Left ventricle myocardium inferior (tissue), 1 donor: ENCODE results near the gene RNF126. TPM values are rescaled to one million over a fixed set of nuclear protein-coding genes. Genes with fewer than 3 reads are reported as not detected.
"Not testable (repeated sequence)": the region's sequence is repeated elsewhere in the genome, so short reads cannot be mapped to it uniquely, and the experiment has no call there.

Experiments
- DNase-seq: peaks from one replicate; pipeline ENCODE4 v3.0.0-alpha.2; 2020
- H3K27ac ChIP-seq: fragments of 200-600 bp; replicated peaks from 2 replicates; pipeline ENCODE4 v1.8.0; 2021
- H3K27me3 ChIP-seq: fragments of 200-600 bp; 2 replicates; pipeline ENCODE4 v1.8.0; 2021; ENCODE audit warnings: low read depth
- H3K36me3 ChIP-seq: fragments of 200-600 bp; 2 replicates; pipeline ENCODE4 v1.8.0; 2021
- H3K4me1 ChIP-seq: fragments of 200-600 bp; 2 replicates; pipeline ENCODE4 v1.8.0; 2021
- H3K4me3 ChIP-seq: fragments of 200-600 bp; 2 replicates; pipeline ENCODE4 v1.8.0; 2021; ENCODE audit warnings: mild to moderate bottlenecking, moderate library complexity
- H3K9me3 ChIP-seq: fragments of 200-600 bp; replicated peaks from 2 replicates; pipeline ENCODE4 v1.8.0; 2021
- CTCF ChIP-seq: fragments of 200-600 bp; IDR thresholded peaks from 2 replicates; pipeline ENCODE4 v1.8.0; 2021; ENCODE audit warnings: antibody characterized with exemption, mild to moderate bottlenecking, borderline replicate concordance
- intact Hi-C: fragments of 100-400 bp; cut with micrococcal nuclease; formaldehyde crosslinking; loops from one replicate; pipeline ENCODE4 v1.11.0; 2022
- total RNA-seq: library from RNA; stranded (reverse); fragmentation: NEBNext Ultra II Directional; extraction: Animal tissue kit (Norgen Biotek cat#: 25700); gene quantifications from one replicate; pipeline ENCODE4 v1.2.1, GENCODE V29; 2021
- donor health status: DM: no; HTN: yes; CAD: no; lungs with severe emphysema.

The RNF126 gene
- total RNA-seq, 1 donor from 2014 or later = 25.5 TPM

GRCh38 chr19:708154-709143 lies 45.4 kb upstream of the RNF126 start, which contains the start of gene PALM:
TSS of gene PALM (plus strand) at chr19:708935. CDS start at chr19:709147, 212 bp downstream.
- Histone ChIP-seq H3K4me1 (peaks cover 49% of the 10 kb centered on the region), H3K36me3 (no peaks in the 10 kb centered on the region), H3K9me3 (peaks cover 3% of the 10 kb centered on the region), H3K4me3 (peak within 1 kb of the TSS; percentile 87), H3K27ac (peak within 1 kb of the TSS; percentile 94), H3K27me3 (peaks cover 28% of the 10 kb centered on the region)
- intact Hi-C loops = no loop called here
- TF ChIP-seq CTCF = peak; percentile 46
- DNase-seq = peak; percentile 48

- DNase-seq = no peak
- TF ChIP-seq CTCF = no peak
- H3K9me3 ChIP-seq = peaks cover 3% of the 10 kb centered on the region
- peaks cover 48% of the 10 kb centered on the region for H3K27me3 ChIP-seq
- H3K4me3 ChIP-seq = peak overlapping the region; percentile 52
- intact Hi-C loops = no loop called here
- no peaks in the 10 kb centered on the region for H3K36me3 ChIP-seq
- H3K4me1 ChIP-seq = peaks cover 34% of the 10 kb centered on the region
- no peak overlapping the region for H3K27ac ChIP-seq
Observed at GRCh38 chr19:704447-704741, 41.4 kb upstream of the RNF126 start.

- no peaks in the 10 kb centered on the region for H3K36me3 ChIP-seq
- TF ChIP-seq CTCF = no peak
- H3K27me3 ChIP-seq = peaks cover 49% of the 10 kb centered on the region
- peak; percentile 77 for DNase-seq
- peak overlapping the region; percentile 71 for H3K27ac ChIP-seq
- intact Hi-C loops = no loop called here
- H3K9me3 ChIP-seq = peaks cover 3% of the 10 kb centered on the region
- H3K4me3 ChIP-seq = peak overlapping the region; percentile 52
- peaks cover 29% of the 10 kb centered on the region for H3K4me1 ChIP-seq
Observed at GRCh38 chr19:703651-704446, 40.8 kb upstream of the RNF126 start.

GRCh38 chr19:703329-703650 lies 40.3 kb upstream of the RNF126 start:
- H3K4me1 ChIP-seq = peaks cover 27% of the 10 kb centered on the region
- H3K9me3 ChIP-seq = peaks cover 3% of the 10 kb centered on the region
- H3K4me3 ChIP-seq = peak overlapping the region; percentile 52
- H3K27me3 ChIP-seq = peaks cover 50% of the 10 kb centered on the region
- peak overlapping the region; percentile 71 for H3K27ac ChIP-seq
- no peaks in the 10 kb centered on the region for H3K36me3 ChIP-seq
- DNase-seq = no peak
- TF ChIP-seq CTCF = no peak
- intact Hi-C loops = no loop called here

GRCh38 chr19:702847-703246 lies 39.8 kb upstream of the RNF126 start:
- H3K27me3 ChIP-seq = peaks cover 50% of the 10 kb centered on the region
- H3K36me3 ChIP-seq, H3K9me3 ChIP-seq, intact Hi-C loops, DNase-seq: not testable (repeated sequence)
- H3K4me1 ChIP-seq = peaks cover 23% of the 10 kb centered on the region
- H3K4me3 ChIP-seq = peak overlapping the region; percentile 52
- H3K27ac ChIP-seq = peak overlapping the region; percentile 71

GRCh38 chr19:699885-700284 lies 36.9 kb upstream of the RNF126 start:
- DNase-seq = not testable (repeated sequence)

GRCh38 chr19:698529-698928 lies 35.5 kb upstream of the RNF126 start:
- H3K4me3 ChIP-seq, intact Hi-C loops, H3K4me1 ChIP-seq, H3K27ac ChIP-seq, H3K9me3 ChIP-seq, H3K36me3 ChIP-seq, DNase-seq: not testable (repeated sequence)
- H3K27me3 ChIP-seq = peaks cover 57% of the 10 kb centered on the region

More at GRCh38 chr19:699885-700284, 36.9 kb upstream of the RNF126 start:
- H3K9me3 ChIP-seq, H3K27ac ChIP-seq, H3K36me3 ChIP-seq, H3K4me3 ChIP-seq, intact Hi-C loops: not testable (repeated sequence)
- Histone ChIP-seq H3K4me1 (peaks cover 14% of the 10 kb centered on the region), H3K27me3 (peaks cover 65% of the 10 kb centered on the region)
